Trophoblast cell (in vitro differentiated cells and primary cell): ENCODE measurements around the gene ASPRV1.

Source experiments
- DNase-seq, 2 donors: peaks; one replicate each; pipeline ENCODE4 v3.0.0-alpha.2; 2016
- H2AFZ ChIP-seq: 2 replicates; pipeline ENCODE4 v1.6.1; 2013; ENCODE audit warnings: low read length, moderate library complexity, mild to moderate bottlenecking; ENCODE audit not compliant: insufficient read depth, poor library complexity
- H2AK5ac ChIP-seq: 2 replicates; pipeline ENCODE4 v1.6.1; 2013; ENCODE audit warnings: mild to moderate bottlenecking, low read length
- H2BK120ac ChIP-seq: 2 replicates; pipeline ENCODE4 v1.6.1; 2013; ENCODE audit warnings: low read length, mild to moderate bottlenecking, moderate library complexity; ENCODE audit not compliant: insufficient read depth, poor library complexity
- H2BK12ac ChIP-seq: 2 replicates; pipeline ENCODE4 v1.6.1; 2013; ENCODE audit warnings: mild to moderate bottlenecking, low read length, moderate library complexity
- H2BK5ac ChIP-seq: 2 replicates; pipeline ENCODE4 v1.6.1; 2013; ENCODE audit warnings: low read length, low read depth, moderate library complexity, mild to moderate bottlenecking; ENCODE audit not compliant: poor library complexity
- H3K14ac ChIP-seq: 2 replicates; pipeline ENCODE4 v1.6.1; 2013; ENCODE audit warnings: mild to moderate bottlenecking, low read length
- H3K18ac ChIP-seq: 2 replicates; pipeline ENCODE4 v1.6.1; 2013; ENCODE audit warnings: mild to moderate bottlenecking, low read length
- H3K23ac ChIP-seq: 2 replicates; pipeline ENCODE4 v1.6.1; 2013; ENCODE audit warnings: low read length
- H3K27ac ChIP-seq: 2 replicates; pipeline ENCODE4 v1.5.1; 2013; ENCODE audit warnings: low read depth, mild to moderate bottlenecking, inconsistent platforms, low read length, moderate library complexity
- H3K27me3 ChIP-seq: 2 replicates; pipeline ENCODE4 v1.6.1; 2013; ENCODE audit warnings: inconsistent platforms, mild to moderate bottlenecking, low read length, moderate library complexity; ENCODE audit not compliant: insufficient read depth
- H3K36me3 ChIP-seq, 2 experiments: 1 replicate in 1 of 2; 2 replicates in 1 of 2; pipeline ENCODE4 v1.6.1; 2013; ENCODE audit warnings: low read length in 2 of 2, mild to moderate bottlenecking in 2 of 2, moderate library complexity in 1 of 2; ENCODE audit not compliant: insufficient read depth in 2 of 2, control insufficient read depth in 1 of 2
- H3K4ac ChIP-seq: 2 replicates; pipeline ENCODE4 v1.6.1; 2013; ENCODE audit warnings: low read depth, mild to moderate bottlenecking, low read length, moderate library complexity
- H3K4me1 ChIP-seq, 2 experiments: 1 replicate in 1 of 2; 2 replicates in 1 of 2; pipeline ENCODE4 v1.6.1; 2013; ENCODE audit warnings: low read length in 2 of 2, mild to moderate bottlenecking in 2 of 2, moderate library complexity in 1 of 2; ENCODE audit not compliant: insufficient read depth in 2 of 2, control insufficient read depth in 1 of 2
- H3K4me2 ChIP-seq: 2 replicates; pipeline ENCODE4 v1.6.1; 2013; ENCODE audit warnings: inconsistent platforms, mild to moderate bottlenecking, low read length, moderate library complexity
- H3K4me3 ChIP-seq: 2 replicates; pipeline ENCODE4 v1.5.1; 2013; ENCODE audit warnings: mild to moderate bottlenecking, low read depth, low read length, inconsistent platforms
- H3K79me1 ChIP-seq: one replicate; pipeline ENCODE4 v1.6.1; 2013; ENCODE audit warnings: low read length
- H3K79me2 ChIP-seq: 2 replicates; pipeline ENCODE4 v1.6.1; 2013; ENCODE audit warnings: low read length, mild to moderate bottlenecking; ENCODE audit not compliant: control insufficient read depth, insufficient read depth, poor library complexity
- H3K9ac ChIP-seq: 2 replicates; pipeline ENCODE4 v1.6.1; 2013; ENCODE audit warnings: mild to moderate bottlenecking, low read length
- H3K9me3 ChIP-seq: 2 replicates; pipeline ENCODE4 v1.6.1; 2013; ENCODE audit warnings: low read depth, mild to moderate bottlenecking, control low read depth, inconsistent platforms, low read length; ENCODE audit not compliant: insufficient read depth
- H4K12ac ChIP-seq: 2 replicates; pipeline ENCODE4 v1.6.1; 2013; ENCODE audit warnings: low read depth, mild to moderate bottlenecking, low read length, moderate library complexity
- H4K8ac ChIP-seq: 2 replicates; pipeline ENCODE4 v1.6.1; 2013; ENCODE audit warnings: low read depth, mild to moderate bottlenecking, low read length, moderate library complexity
- H4K91ac ChIP-seq: one replicate; pipeline ENCODE4 v1.6.1; 2013; ENCODE audit warnings: low read depth, mild to moderate bottlenecking, low read length, moderate library complexity
- WGBS: extraction: QIAGEN DNeasy Blood & Tissue Kit; methylation state at CpG from one replicate; pipeline ENCODE4 v1.1.7; 2013; ENCODE audit warnings: missing lambda C conversion rate; ENCODE audit not compliant: insufficient read length, insufficient coverage; ENCODE audit errors: extremely low coverage; 5-methylcytosine and 5-hydroxymethylcytosine counted together

ASPRV1 gene

DNA sequence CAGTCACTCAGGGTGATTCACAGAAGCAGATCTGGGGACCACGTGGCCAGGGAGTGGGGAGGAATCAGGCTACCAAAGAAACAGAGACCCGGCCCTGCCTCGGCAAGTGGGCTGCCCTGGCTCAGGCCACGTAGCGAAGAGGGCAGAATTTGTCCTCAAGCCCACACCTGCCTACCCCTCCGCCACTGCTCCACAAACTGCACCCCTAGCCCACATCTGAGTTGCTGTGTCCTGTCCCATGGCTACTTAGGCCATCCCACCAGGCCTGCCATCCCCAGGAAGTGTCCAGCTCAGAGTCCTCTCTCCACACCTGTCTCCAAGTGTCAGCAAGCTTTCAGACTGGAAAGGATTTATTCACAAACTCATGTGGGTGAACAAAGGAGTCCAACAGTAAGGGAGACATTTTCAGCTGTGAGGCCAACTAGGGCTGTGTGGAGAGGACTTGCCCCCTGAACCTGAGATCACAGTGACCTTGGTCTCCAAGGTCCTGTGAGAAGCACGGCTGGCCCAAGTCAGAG is 31.7 kb upstream of the ASPRV1 start:
- Histone ChIP-seq H3K27me3 (no peaks in the 10 kb centered on the region), H3K79me1 (no peaks in the 10 kb centered on the region), H2AK5ac (no peak overlapping the region), H3K9me3 (peaks cover 2% of the 10 kb centered on the region), H2BK12ac (no peak overlapping the region), H3K79me2 (no peaks in the 10 kb centered on the region), H2AFZ (no peak overlapping the region), H3K27ac (no peak overlapping the region), H4K8ac (no peak overlapping the region), H3K18ac (no peak overlapping the region), H4K91ac (no peak overlapping the region), H3K36me3 (no peaks in the 10 kb centered on the region), H2BK120ac (no peak overlapping the region), H4K12ac (no peak overlapping the region), H3K4me1 (peaks cover 0 to 3% of the 10 kb centered on the region in 2 experiments), H3K4ac (no peak overlapping the region), H3K4me2 (no peak overlapping the region), H2BK5ac (no peak overlapping the region), H3K23ac (no peak overlapping the region), H3K14ac (no peak overlapping the region), H3K4me3 (no peak overlapping the region), H3K9ac (no peak overlapping the region)
- WGBS = no CpG with 5 or more reads among the region's 7 CpGs
- no peak for DNase-seq

- no peak overlapping the region for H2BK5ac ChIP-seq
- H3K4me1 ChIP-seq = peaks cover 0 to 3% of the 10 kb centered on the region in 2 experiments
- H3K36me3 ChIP-seq = no peaks in the 10 kb centered on the region
- no peak overlapping the region for H2BK12ac ChIP-seq
- no peaks in the 10 kb centered on the region for H3K27me3 ChIP-seq
- no peak overlapping the region for H2BK120ac ChIP-seq
- no peak overlapping the region for H2AK5ac ChIP-seq
- H3K4me3 ChIP-seq = no peak overlapping the region
- H3K18ac ChIP-seq = no peak overlapping the region
- no peaks in the 10 kb centered on the region for H3K79me1 ChIP-seq
- no peak overlapping the region for H4K8ac ChIP-seq
- no peak overlapping the region for H3K23ac ChIP-seq
- WGBS = no CpG with 5 or more reads among the region's 8 CpGs
- no peak overlapping the region for H4K12ac ChIP-seq
- no peaks in the 10 kb centered on the region for H3K79me2 ChIP-seq
- H3K9me3 ChIP-seq = peaks cover 2% of the 10 kb centered on the region
- H3K4ac ChIP-seq = no peak overlapping the region
- H3K27ac ChIP-seq = no peak overlapping the region
- H4K91ac ChIP-seq = no peak overlapping the region
- no peak overlapping the region for H3K4me2 ChIP-seq
- DNase-seq = no peak
- no peak overlapping the region for H3K9ac ChIP-seq
- no peak overlapping the region for H2AFZ ChIP-seq
- H3K14ac ChIP-seq = no peak overlapping the region
These were observed 31.0 kb upstream of the ASPRV1 start for GRCh38 chr2:69992310-69993047.

DNA sequence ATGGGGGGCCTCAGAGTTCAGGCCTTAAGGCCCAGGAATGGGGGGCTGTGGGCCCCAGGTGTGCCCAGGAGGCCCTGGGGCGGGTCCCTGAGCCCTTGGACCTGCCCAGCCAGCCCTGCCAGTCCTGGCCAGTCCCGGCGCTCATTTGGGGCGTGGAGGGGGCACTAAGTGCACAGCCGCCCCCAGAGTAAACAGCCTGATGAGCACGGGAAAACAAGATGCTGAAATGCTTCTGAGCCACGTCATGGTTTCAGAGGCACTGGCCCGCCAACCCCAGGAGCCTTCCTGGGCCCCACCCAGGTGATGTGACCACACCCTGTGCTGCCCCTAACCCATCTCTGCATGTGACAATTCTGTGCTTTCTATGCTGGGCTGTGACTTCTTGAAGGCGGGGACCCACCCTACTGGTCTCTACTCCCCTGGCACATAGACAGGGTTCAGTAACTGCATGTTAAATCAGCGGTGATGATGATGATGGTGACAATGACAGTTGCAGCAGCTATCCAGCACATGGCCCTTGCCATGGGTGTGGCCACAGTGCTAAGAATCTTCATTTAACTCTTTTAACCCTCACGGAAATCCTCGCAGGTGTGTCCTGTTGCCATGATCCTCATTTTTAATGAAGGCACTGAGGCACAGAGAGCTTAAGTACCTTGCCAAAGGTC is 28.1 kb upstream of the ASPRV1 start:
- no peaks in the 10 kb centered on the region for H3K36me3 ChIP-seq
- H4K8ac ChIP-seq = no peak overlapping the region
- H3K27ac ChIP-seq = no peak overlapping the region
- no peak overlapping the region for H2BK120ac ChIP-seq
- no peak overlapping the region for H3K4me3 ChIP-seq
- H3K4me2 ChIP-seq = no peak overlapping the region
- H2BK5ac ChIP-seq = no peak overlapping the region
- no peaks in the 10 kb centered on the region for H3K79me2 ChIP-seq
- H3K23ac ChIP-seq = no peak overlapping the region
- no peak overlapping the region for H2BK12ac ChIP-seq
- no peak overlapping the region for H3K18ac ChIP-seq
- no CpG with 5 or more reads among the region's 12 CpGs for WGBS
- H4K12ac ChIP-seq = no peak overlapping the region
- no peaks in the 10 kb centered on the region for H3K79me1 ChIP-seq
- no peak overlapping the region for H3K14ac ChIP-seq
- peaks cover 2% of the 10 kb centered on the region for H3K9me3 ChIP-seq
- no peaks in the 10 kb centered on the region for H3K4me1 ChIP-seq
- no peak overlapping the region for H3K4ac ChIP-seq
- no peak overlapping the region for H2AK5ac ChIP-seq
- H4K91ac ChIP-seq = no peak overlapping the region
- H2AFZ ChIP-seq = no peak overlapping the region
- no peak for DNase-seq
- no peak overlapping the region for H3K9ac ChIP-seq
- H3K27me3 ChIP-seq = no peaks in the 10 kb centered on the region

DNA sequence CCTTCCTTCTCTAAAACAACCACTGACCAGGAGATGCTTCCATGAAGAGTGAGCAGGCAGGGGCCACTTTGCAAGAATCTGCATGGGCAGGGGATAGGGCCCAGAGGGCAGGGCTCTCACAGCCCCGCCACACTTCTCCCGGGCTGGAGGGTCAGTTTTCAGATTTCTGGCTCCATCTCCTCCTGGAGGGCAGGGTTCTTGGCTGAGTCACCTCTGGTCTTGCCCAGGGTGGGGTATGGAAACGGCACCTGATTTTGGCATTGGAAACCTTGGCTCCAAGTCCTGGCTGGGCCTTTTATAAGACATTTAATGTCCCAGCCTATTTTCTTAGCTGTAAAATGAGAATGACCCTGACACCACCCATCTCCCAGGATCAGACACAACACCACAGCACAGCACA is 27.6 kb upstream of the ASPRV1 start:
- Histone ChIP-seq H3K14ac (no peak overlapping the region), H2BK5ac (no peak overlapping the region), H2AFZ (no peak overlapping the region), H3K4me2 (no peak overlapping the region), H3K4me1 (no peaks in the 10 kb centered on the region), H3K23ac (no peak overlapping the region), H3K79me1 (no peaks in the 10 kb centered on the region), H3K36me3 (no peaks in the 10 kb centered on the region), H2AK5ac (no peak overlapping the region), H3K4ac (no peak overlapping the region), H4K91ac (no peak overlapping the region), H2BK120ac (no peak overlapping the region), H3K9ac (no peak overlapping the region), H3K27me3 (no peaks in the 10 kb centered on the region), H3K18ac (no peak overlapping the region), H2BK12ac (no peak overlapping the region), H3K79me2 (no peaks in the 10 kb centered on the region), H3K4me3 (no peak overlapping the region), H4K8ac (no peak overlapping the region), H3K9me3 (peaks cover 2% of the 10 kb centered on the region), H4K12ac (no peak overlapping the region), H3K27ac (no peak overlapping the region)
- WGBS = no CpG with 5 or more reads among the region's 3 CpGs
- no peak for DNase-seq
